Brain microvascular endothelial cell (primary cell): ENCODE results near the gene LHX6.

ENCODE experiments used
- DNase-seq: peaks from one replicate; pipeline ENCODE4 v3.0.0-alpha.2; 2020
- H3K27ac ChIP-seq: fragments of 250-450 bp; sonication (Bioruptor Pico); 2 replicates; pipeline ENCODE4 v1.5.1; 2020; ENCODE audit warnings: mild to moderate bottlenecking, moderate library complexity
- H3K27me3 ChIP-seq: fragments of 250-450 bp; sonication (Bioruptor Pico); replicated peaks from 2 replicates; pipeline ENCODE4 v1.5.1; 2020; ENCODE audit warnings: mild to moderate bottlenecking
- H3K36me3 ChIP-seq: fragments of 250-450 bp; sonication (Bioruptor Pico); replicated peaks from 2 replicates; pipeline ENCODE4 v1.5.1; 2020; ENCODE audit warnings: mild to moderate bottlenecking
- H3K4me3 ChIP-seq: 2 replicates; pipeline ENCODE4 v1.5.1; 2011; ENCODE audit warnings: low read depth, mild to moderate bottlenecking, control low read depth, low read length, moderate library complexity
- CTCF ChIP-seq: IDR thresholded peaks from 2 replicates; pipeline ENCODE4 v1.5.1; 2011; ENCODE audit warnings: low read depth, mild to moderate bottlenecking, moderate library complexity, low read length, control low read depth, inconsistent platforms; ENCODE audit errors: missing control alignments
- in situ Hi-C: cut with HindIII; loops from 2 replicates; pipeline ENCODE4 v1.10.0; 2017; ENCODE audit warnings: low sequenced_read_pairs, low pct_ligation_motif_present

LHX6 gene

GRCh38 chr9:122159026-122159924 lies 69.5 kb downstream of the LHX6 start, which contains the start of the genes MORN5 and NDUFA8:
TSS of gene MORN5 (plus strand) at chr9:122159908. CDS start at chr9:122159973, 65 bp downstream.
TSS of gene NDUFA8 (minus strand) at chr9:122159779. CDS start at chr9:122159677, 102 bp downstream.
- H3K4me3 ChIP-seq = peak within 1 kb of the TSS; percentile 93
- peak within 1 kb of the TSS; percentile 62 for H3K27ac ChIP-seq
- TF ChIP-seq CTCF = peak; percentile 13
- H3K27me3 ChIP-seq = no peaks in the 10 kb centered on the region
- peak; percentile 97 for DNase-seq
- in situ Hi-C loops = no loop called here
- H3K36me3 ChIP-seq = no peaks in the 10 kb centered on the region

- in situ Hi-C loops = no loop called here
- Histone ChIP-seq H3K4me3 (no peak overlapping the region), H3K27ac (no peak overlapping the region), H3K36me3 (no peaks in the 10 kb centered on the region), H3K27me3 (no peaks in the 10 kb centered on the region)
- TF ChIP-seq CTCF = peak; percentile 79
- peak; percentile 58 for DNase-seq
These were observed 70.6 kb downstream of the LHX6 start for GRCh38 chr9:122158202-122158601.

DNA sequence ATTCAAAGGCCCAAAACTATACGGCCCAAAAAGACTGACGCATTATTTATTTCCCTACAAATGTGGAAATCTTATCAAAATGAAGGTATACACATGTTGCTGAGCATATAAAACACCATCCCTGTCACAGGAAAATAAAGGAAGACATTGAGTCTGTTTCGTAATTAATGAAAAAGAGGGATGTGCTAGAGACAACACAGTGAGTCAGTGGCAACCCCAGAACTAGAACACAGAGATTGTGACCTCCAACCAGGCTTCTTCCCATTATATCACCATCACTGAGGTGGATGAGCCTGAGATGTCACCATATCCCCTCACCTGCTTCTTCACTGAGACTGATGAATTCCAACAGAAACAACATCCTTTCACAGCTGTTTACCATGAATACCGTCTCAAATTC lies 73.0 kb downstream of the LHX6 start:
- DNase-seq = no peak
- in situ Hi-C loops = no loop called here
- Histone ChIP-seq H3K27me3 (no peaks in the 10 kb centered on the region), H3K27ac (no peak overlapping the region), H3K36me3 (no peaks in the 10 kb centered on the region), H3K4me3 (no peak overlapping the region)
- no peak for TF ChIP-seq CTCF
